ENCODE measurements around the gene SORCS2. TPM values are rescaled to one million over a fixed set of nuclear protein-coding genes. Genes with fewer than 3 reads are reported as not detected.

The SORCS2 gene
- total RNA-seq, 1 donor from 2014 or later: 10.9 TPM

DNA sequence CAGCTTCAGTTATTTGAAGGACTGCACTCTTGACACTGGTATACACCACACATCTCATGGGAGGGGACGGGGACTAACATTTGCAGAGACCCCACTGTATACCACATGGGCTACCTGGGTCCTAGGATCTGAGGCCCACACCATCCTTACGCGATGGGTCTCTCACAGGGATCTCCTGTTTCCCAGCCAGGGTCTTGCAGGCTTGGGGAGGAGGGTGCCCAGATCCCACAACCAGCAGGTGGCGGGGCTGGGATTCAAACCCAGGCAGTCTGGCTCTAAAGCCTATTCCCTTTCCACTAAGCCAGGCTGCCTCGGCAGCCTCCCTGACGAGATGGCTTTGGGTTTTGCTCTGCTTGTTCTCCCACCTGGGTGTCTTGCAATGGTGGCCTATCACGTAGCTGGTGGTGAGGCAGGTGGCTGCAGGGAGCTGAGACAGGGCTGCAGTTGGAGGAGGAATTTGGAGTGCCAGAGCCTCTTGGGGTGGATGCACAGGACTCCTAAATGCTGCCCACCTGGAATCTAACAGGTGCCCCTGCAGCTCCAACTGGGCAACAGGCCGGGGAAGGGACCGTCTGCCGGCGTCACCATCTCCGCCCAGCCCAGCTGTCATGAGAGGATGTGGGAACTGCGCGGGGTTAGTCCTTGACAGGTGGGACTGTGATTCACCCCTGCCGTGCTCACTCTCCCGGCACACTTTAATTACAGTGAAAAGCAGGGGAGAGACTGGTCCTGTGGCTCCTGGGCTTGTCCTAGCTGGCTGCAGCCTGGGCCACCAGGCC is 131.7 kb downstream of the SORCS2 start:
- H3K36me3 Mint-ChIP-seq (ENCODE audit: low read depth): peaks cover under 1% of the 10 kb centered on the region
- H3K9me3 Mint-ChIP-seq (ENCODE audit: low read depth): peaks cover 7% of the 10 kb centered on the region
- no peak overlapping the region for H3K27ac Mint-ChIP-seq (ENCODE audit: unreplicated experiment)
- H3K4me1 Mint-ChIP-seq (ENCODE audit: low read depth): peaks cover 28% of the 10 kb centered on the region
- TF ChIP-seq, protein P1, sequence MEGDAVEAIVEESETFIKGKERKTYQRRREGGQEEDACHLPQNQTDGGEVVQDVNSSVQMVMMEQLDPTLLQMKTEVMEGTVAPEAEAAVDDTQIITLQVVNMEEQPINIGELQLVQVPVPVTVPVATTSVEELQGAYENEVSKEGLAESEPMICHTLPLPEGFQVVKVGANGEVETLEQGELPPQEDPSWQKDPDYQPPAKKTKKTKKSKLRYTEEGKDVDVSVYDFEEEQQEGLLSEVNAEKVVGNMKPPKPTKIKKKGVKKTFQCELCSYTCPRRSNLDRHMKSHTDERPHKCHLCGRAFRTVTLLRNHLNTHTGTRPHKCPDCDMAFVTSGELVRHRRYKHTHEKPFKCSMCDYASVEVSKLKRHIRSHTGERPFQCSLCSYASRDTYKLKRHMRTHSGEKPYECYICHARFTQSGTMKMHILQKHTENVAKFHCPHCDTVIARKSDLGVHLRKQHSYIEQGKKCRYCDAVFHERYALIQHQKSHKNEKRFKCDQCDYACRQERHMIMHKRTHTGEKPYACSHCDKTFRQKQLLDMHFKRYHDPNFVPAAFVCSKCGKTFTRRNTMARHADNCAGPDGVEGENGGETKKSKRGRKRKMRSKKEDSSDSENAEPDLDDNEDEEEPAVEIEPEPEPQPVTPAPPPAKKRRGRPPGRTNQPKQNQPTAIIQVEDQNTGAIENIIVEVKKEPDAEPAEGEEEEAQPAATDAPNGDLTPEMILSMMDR (IDR thresholded peaks at IDR 0.05): no peak
- H3K27me3 Mint-ChIP-seq (ENCODE audit: low read depth): no peaks in the 10 kb centered on the region
- peak; percentile 63 for DNase-seq (ENCODE audit: low spot score)
- no peak overlapping the region for H3K4me3 Mint-ChIP-seq (ENCODE audit: unreplicated experiment)

DNA sequence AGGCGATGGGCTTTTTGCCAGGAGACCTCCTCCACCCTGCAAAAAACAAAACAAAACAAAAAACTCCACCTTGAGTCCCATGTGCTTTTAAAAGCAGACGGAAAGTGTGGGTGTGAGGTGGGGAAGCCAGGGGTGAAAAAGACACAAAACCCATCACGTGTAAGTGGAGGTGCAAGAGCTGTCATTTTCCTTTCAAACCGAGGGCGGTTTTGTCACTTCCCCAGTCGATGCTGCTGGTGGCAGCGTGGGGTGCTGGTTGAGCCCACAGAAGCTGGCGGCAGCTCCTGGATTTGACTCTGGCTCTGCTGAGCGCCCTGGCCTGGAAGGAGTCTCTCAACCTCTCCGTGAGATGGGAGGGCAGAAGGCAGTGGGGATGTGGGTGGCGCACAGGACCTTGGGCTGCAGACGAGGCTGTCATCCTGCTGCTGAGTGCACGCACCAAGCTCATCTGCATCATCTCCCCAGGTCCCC is 132.3 kb downstream of the SORCS2 start:
- Mint-ChIP-seq H3K4me3 (ENCODE audit: unreplicated experiment) (no peak overlapping the region), H3K27ac (ENCODE audit: unreplicated experiment) (no peak overlapping the region), H3K27me3 (ENCODE audit: low read depth) (no peaks in the 10 kb centered on the region), H3K9me3 (ENCODE audit: low read depth) (peaks cover 2% of the 10 kb centered on the region), H3K36me3 (ENCODE audit: low read depth) (no peaks in the 10 kb centered on the region), H3K4me1 (ENCODE audit: low read depth) (peaks cover 34% of the 10 kb centered on the region)
- DNase-seq (ENCODE audit: low spot score): peak; percentile 51
- TF ChIP-seq, protein P1 (IDR thresholded peaks at IDR 0.05): no peak

DNA sequence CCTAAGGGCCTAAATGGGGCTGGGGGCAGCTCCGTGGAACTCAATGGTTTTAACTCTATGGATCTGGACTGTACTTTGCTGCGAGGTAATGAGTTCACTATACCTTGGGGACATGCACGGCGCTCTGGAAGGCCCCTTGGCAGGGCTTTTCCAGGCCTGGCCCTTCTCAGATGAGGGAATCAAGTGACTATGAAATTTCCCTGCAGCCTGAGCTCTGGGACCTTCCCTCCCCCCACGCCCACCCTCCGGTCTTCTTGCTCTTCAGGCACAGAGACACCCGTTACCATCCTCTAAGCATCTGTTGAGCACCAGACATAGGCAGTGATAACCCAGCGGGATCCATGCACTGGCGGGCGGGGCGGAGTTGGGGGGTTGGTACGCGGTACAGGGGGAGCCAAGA is 133.2 kb downstream of the SORCS2 start:
- Mint-ChIP-seq H3K4me3 (ENCODE audit: unreplicated experiment) (no peak overlapping the region), H3K36me3 (ENCODE audit: low read depth) (no peaks in the 10 kb centered on the region), H3K9me3 (ENCODE audit: low read depth) (no peaks in the 10 kb centered on the region), H3K27ac (ENCODE audit: unreplicated experiment) (no peak overlapping the region), H3K4me1 (ENCODE audit: low read depth) (peaks cover 41% of the 10 kb centered on the region), H3K27me3 (ENCODE audit: low read depth) (no peaks in the 10 kb centered on the region)
- DNase-seq (ENCODE audit: low spot score): peak; percentile 18
- TF ChIP-seq, protein P1 (IDR thresholded peaks at IDR 0.05): no peak

DNA sequence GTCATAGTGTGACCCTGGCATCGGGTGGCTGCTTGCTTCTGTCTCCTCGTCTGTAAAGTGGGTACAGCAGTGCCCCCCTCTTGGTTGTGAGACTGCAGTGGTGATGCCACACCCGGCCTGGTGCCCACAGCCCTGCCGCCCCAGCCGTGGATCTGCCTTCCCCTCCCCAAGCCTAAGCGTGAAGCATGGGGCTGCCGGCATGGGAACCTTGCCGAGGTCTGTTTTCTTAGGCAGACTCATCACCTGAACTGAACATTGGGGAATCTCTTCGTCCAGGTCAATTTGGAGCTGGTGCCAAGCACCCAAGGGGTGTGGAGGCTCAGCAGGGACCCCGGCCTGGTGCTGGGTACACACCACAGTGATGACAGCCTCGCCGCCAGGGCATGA is 134.0 kb downstream of the SORCS2 start:
- TF ChIP-seq, protein P1 (IDR thresholded peaks at IDR 0.05): no peak
- Mint-ChIP-seq H3K27ac (ENCODE audit: unreplicated experiment) (no peak overlapping the region), H3K36me3 (ENCODE audit: low read depth) (no peaks in the 10 kb centered on the region), H3K9me3 (ENCODE audit: low read depth) (no peaks in the 10 kb centered on the region), H3K27me3 (ENCODE audit: low read depth) (no peaks in the 10 kb centered on the region), H3K4me3 (ENCODE audit: unreplicated experiment) (no peak overlapping the region), H3K4me1 (ENCODE audit: low read depth) (peaks cover 44% of the 10 kb centered on the region)
- peak; percentile 66 for DNase-seq (ENCODE audit: low spot score)

DNA sequence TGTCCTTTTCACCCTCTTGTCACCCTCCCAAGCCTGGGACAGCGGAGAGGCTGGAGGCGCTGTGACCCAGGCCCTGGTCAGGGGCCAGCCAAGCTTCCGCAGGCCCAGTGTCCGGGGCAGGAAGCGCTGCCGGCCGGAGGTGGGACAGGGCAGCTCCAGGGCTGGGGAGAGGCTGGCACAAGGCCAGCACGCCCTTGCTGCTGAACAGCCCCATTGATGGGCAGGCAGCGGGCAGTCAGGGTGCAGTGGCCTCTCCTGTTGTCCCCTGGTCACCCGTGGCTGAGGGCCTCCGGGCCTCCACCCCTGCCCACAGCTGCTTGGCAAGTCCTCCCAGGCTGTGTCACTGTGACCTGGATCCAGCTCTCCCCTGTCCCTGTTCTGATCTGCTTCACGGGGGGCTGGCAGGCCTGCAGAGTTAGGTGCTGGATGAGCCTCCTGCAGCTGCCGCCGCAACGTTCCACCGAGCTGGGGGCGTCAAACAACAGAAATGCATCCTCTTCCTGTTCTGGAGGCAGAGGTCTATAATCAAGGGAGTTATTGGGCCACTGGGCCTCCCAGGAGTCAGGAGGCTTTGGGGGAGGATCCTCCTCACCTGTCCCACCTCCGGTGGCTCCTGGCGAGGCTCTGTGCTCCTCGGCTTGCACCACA is 134.5 kb downstream of the SORCS2 start:
- DNase-seq (ENCODE audit: low spot score): peak; percentile 93
- H3K27me3 Mint-ChIP-seq (ENCODE audit: low read depth): no peaks in the 10 kb centered on the region
- H3K36me3 Mint-ChIP-seq (ENCODE audit: low read depth): no peaks in the 10 kb centered on the region
- H3K4me1 Mint-ChIP-seq (ENCODE audit: low read depth): peaks cover 49% of the 10 kb centered on the region
- no peak overlapping the region for H3K4me3 Mint-ChIP-seq (ENCODE audit: unreplicated experiment)
- H3K27ac Mint-ChIP-seq (ENCODE audit: unreplicated experiment): no peak overlapping the region
- TF ChIP-seq, protein P1 (IDR thresholded peaks at IDR 0.05): no peak
- no peaks in the 10 kb centered on the region for H3K9me3 Mint-ChIP-seq (ENCODE audit: low read depth)

Data from chondrocyte (in vitro differentiated cells).